Measurements from ENCODE around the gene CDKN2AIPNL.

GRCh38 chr5:134450374-134450773, 38.7 kb upstream of the CDKN2AIPNL start:
- TF ChIP-seq CTCF (conservative IDR thresholded peaks at IDR 0.05; ENCODE audit: low read depth, low read length): no peak
- no peak for TF ChIP-seq EZH2 (IDR thresholded peaks at IDR 0.05; ENCODE audit: low read length, unreplicated experiment)

Measured in PC-3 (cell line).